SK-N-SH (cell line): ENCODE results near the gene CDK14. TPM values are rescaled to one million over a fixed set of nuclear protein-coding genes. Genes with fewer than 3 reads are reported as not detected.

Experiments
- CTCF ChIA-PET: fragments of 300-600, 350-600 bp; formaldehyde crosslinking; extraction: SDS; loops from one replicate; lab custom pipeline; 2021; lab: Yijun Ruan, JAX
- POLR2A ChIA-PET: fragments of 350-600 bp; sonication (Branson Sonifier 250); formaldehyde crosslinking; extraction: SDS; loops from one replicate; lab custom pipeline; 2020; ENCODE audit warnings: antibody characterized with exemption, inconsistent platforms; lab: Yijun Ruan, JAX
- DNase-seq: peaks from one replicate; pipeline ENCODE4 v3.0.0; 2012
- H2AFZ ChIP-seq: fragments of 200-600 bp; sonication (generic); 2 replicates; pipeline ENCODE4 v1.8.1; 2016; ENCODE audit warnings: antibody characterized with exemption, mild to moderate bottlenecking, low read depth
- H3F3A ChIP-seq: fragments of 200-600 bp; sonication (generic); replicated peaks from 2 replicates; pipeline ENCODE3; 2016; ENCODE audit warnings: antibody characterized with exemption, mild to moderate bottlenecking; ENCODE audit not compliant: insufficient read depth
- H3K27ac ChIP-seq, 2 experiments: fragments of 200-500 bp in 1 of 2; fragments of 200-600 bp in 1 of 2; sonication (Bioruptor generic) in 1 of 2; sonication (generic), shearing (Covaris generic) in 1 of 2; 2 replicates each; pipeline versions ENCODE4 v1.5.1 to v1.6.1; 2014 to 2016; ENCODE audit warnings: low read depth in 2 of 2, inconsistent platforms in 1 of 2, low read length in 1 of 2, mild to moderate bottlenecking in 1 of 2, mixed read lengths in 1 of 2
- H3K27me3 ChIP-seq: fragments of 200-600 bp; sonication (generic), shearing (Covaris generic); 2 replicates; pipeline ENCODE4 v1.6.1; 2016; ENCODE audit warnings: mixed run types; ENCODE audit not compliant: insufficient read depth
- H3K36me3 ChIP-seq, 2 experiments: fragments of 200-500 bp in 1 of 2; fragments of 200-600 bp in 1 of 2; sonication (Bioruptor generic) in 1 of 2; sonication (generic) in 1 of 2; replicated peaks in 1 of 2; 2 replicates each; pipeline versions ENCODE3 to v1.5.1; 2014 to 2016; ENCODE audit warnings: low read length in 1 of 2, mild to moderate bottlenecking in 1 of 2; ENCODE audit not compliant: insufficient read depth in 2 of 2, control insufficient read depth in 1 of 2
- H3K4me1 ChIP-seq, 2 experiments: fragments of 200-500 bp in 1 of 2; fragments of 200-600 bp in 1 of 2; sonication (Bioruptor generic) in 1 of 2; sonication (generic), shearing (Covaris generic) in 1 of 2; 2 replicates each; pipeline versions ENCODE4 v1.5.1 to v1.6.1; 2014 to 2016; ENCODE audit warnings: low read depth in 1 of 2, low read length in 1 of 2, mixed run types in 1 of 2; ENCODE audit not compliant: insufficient read depth in 2 of 2, control insufficient read depth in 1 of 2
- H3K4me2 ChIP-seq: fragments of 200-600 bp; sonication (generic), shearing (Covaris generic); 2 replicates; pipeline ENCODE4 v1.6.1; 2017; ENCODE audit warnings: mixed run types
- H3K4me3 ChIP-seq, 2 experiments: fragments of 200-500 bp in 1 of 2; fragments of 200-600 bp in 1 of 2; sonication (Bioruptor generic) in 1 of 2; sonication (generic), shearing (Covaris generic) in 1 of 2; 2 replicates each; pipeline versions ENCODE4 v1.5.1 to v1.8.1; 2014 to 2016; ENCODE audit warnings: low read depth in 2 of 2, inconsistent platforms in 1 of 2, low read length in 1 of 2, mild to moderate bottlenecking in 1 of 2, mixed read lengths in 1 of 2, moderate library complexity in 1 of 2
- H3K79me2 ChIP-seq: fragments of 200-600 bp; sonication (generic); 2 replicates; pipeline ENCODE4 v1.8.1; 2017; ENCODE audit warnings: mild to moderate bottlenecking; ENCODE audit not compliant: insufficient read depth
- H3K9ac ChIP-seq: fragments of 200-600 bp; sonication (generic); 2 replicates; pipeline ENCODE4 v1.6.1; 2017; ENCODE audit warnings: mixed run types
- H3K9me2 ChIP-seq: fragments of 200-600 bp; sonication (generic); 2 replicates; pipeline ENCODE4 v1.6.1; 2017; ENCODE audit warnings: mixed run types
- H3K9me3 ChIP-seq: fragments of 200-600 bp; sonication (generic); 2 replicates; pipeline ENCODE4 v1.6.1; 2017; ENCODE audit warnings: mixed run types, mild to moderate bottlenecking, moderate library complexity
- H4K20me1 ChIP-seq: fragments of 200-600 bp; sonication (generic); 2 replicates; pipeline ENCODE4 v1.6.1; 2017; ENCODE audit warnings: mild to moderate bottlenecking, mixed run types; ENCODE audit not compliant: insufficient read depth
- ELF1 ChIP-seq: IDR thresholded peaks from 2 replicates; pipeline ENCODE4 v1.4.0; 2012
- EZH2phosphoT487 ChIP-seq: fragments of 200-600 bp; sonication (generic); IDR thresholded peaks from 2 replicates; pipeline ENCODE4 v1.6.1; 2017; ENCODE audit warnings: low read depth, mixed run types, mild to moderate bottlenecking, antibody characterized with exemption, moderate library complexity, borderline replicate concordance
- FOSL2 ChIP-seq: IDR thresholded peaks from 2 replicates; pipeline ENCODE4 v1.4.0; 2012; ENCODE audit warnings: low read depth, mild to moderate bottlenecking, moderate library complexity, borderline replicate concordance
- FOXJ3 ChIP-seq: sonication (generic); formaldehyde crosslinking; IDR thresholded peaks from 2 replicates; pipeline ENCODE4 v1.5.1; 2020; ENCODE audit warnings: mild to moderate bottlenecking, missing genetic modification reagents
- MEF2A ChIP-seq: IDR thresholded peaks from 2 replicates; pipeline ENCODE4 v1.4.0; 2012; ENCODE audit warnings: low read depth, borderline replicate concordance
- NFIC ChIP-seq: IDR thresholded peaks from 2 replicates; pipeline ENCODE4 v1.4.0; 2012; ENCODE audit warnings: borderline replicate concordance
- NRF1 ChIP-seq: IDR thresholded peaks from 2 replicates; pipeline ENCODE4 v1.6.1; 2012; ENCODE audit warnings: low read depth, mild to moderate bottlenecking, low read length
- PBX3 ChIP-seq: IDR thresholded peaks from 2 replicates; pipeline ENCODE4; 2012
- POLR2AphosphoS5 ChIP-seq: IDR thresholded peaks from 2 replicates; pipeline ENCODE4 v1.6.1; 2012; ENCODE audit warnings: low read depth, low read length
- RAD21 ChIP-seq: IDR thresholded peaks from 2 replicates; pipeline ENCODE4 v1.6.1; 2012; ENCODE audit warnings: mild to moderate bottlenecking, low read length
- RXRA ChIP-seq: IDR thresholded peaks from 2 replicates; pipeline ENCODE4 v1.4.0; 2012; ENCODE audit warnings: low read depth, mild to moderate bottlenecking, borderline replicate concordance
- SIN3A ChIP-seq: IDR thresholded peaks from 2 replicates; pipeline ENCODE4 v1.6.1; 2012; ENCODE audit warnings: low read depth, mild to moderate bottlenecking, low read length, moderate library complexity, borderline replicate concordance
- SMC3 ChIP-seq: IDR thresholded peaks from 2 replicates; pipeline ENCODE4 v1.6.1; 2012; ENCODE audit warnings: low read depth, low read length, improper control_type of control experiment
- TCF12 ChIP-seq: IDR thresholded peaks from 2 replicates; pipeline ENCODE4 v1.4.0; 2012
- TEAD4 ChIP-seq: IDR thresholded peaks from 2 replicates; pipeline ENCODE4 v1.4.0; 2012; ENCODE audit warnings: mild to moderate bottlenecking, borderline replicate concordance; ENCODE audit not compliant: insufficient read depth
- ZBTB33 ChIP-seq: IDR thresholded peaks from 2 replicates; pipeline ENCODE4 v1.4.0; 2012; ENCODE audit warnings: low read depth, borderline replicate concordance
- WGBS: methylation state at CpG from one replicate; pipeline ENCODE4 v1.1.6; 2017; ENCODE audit warnings: low lambda C conversion rate; 5-methylcytosine and 5-hydroxymethylcytosine counted together
- polyA plus RNA-seq, 3 experiments: library from polyadenylated mRNA; depleted of rRNA; stranded (reverse); fragments of >200 nt; gene quantifications; 2 replicates each; pipeline ENCODE4 v1.2.3, GENCODE V29; 2012

Gene CDK14
- polyA plus RNA-seq, 1 of the 3 experiments (the other 2 are of a cell fraction), result 13.9 TPM

- WGBS, result 77% methylated on average over 1 of the region's 1 CpG
- H3F3A ChIP-seq, result peaks cover 3% of the 10 kb centered on the region
- no peak for DNase-seq
- peaks cover 0 to 13% of the 10 kb centered on the region in 2 experiments; a peak in 3 of 4 replicates for H3K4me1 ChIP-seq
- H3K79me2 ChIP-seq, result no peaks in the 10 kb centered on the region
- H3K27ac ChIP-seq, result no peak overlapping the region
- H2AFZ ChIP-seq, result no peak overlapping the region
- TF ChIP-seq ELF1, result no peak
- no peaks in the 10 kb centered on the region for H3K9me3 ChIP-seq
- H3K9me2 ChIP-seq, result no peaks in the 10 kb centered on the region
- H3K4me2 ChIP-seq, result no peak overlapping the region
- CTCF ChIA-PET, result interaction anchor here (0.7 to 1.5 kb wide), 3 partner anchors 211 to 472 kb away, joined by 3 to 4 read pairs (median 3); no protein-coding TSS in a partner anchor
- no peak overlapping the region for H3K9ac ChIP-seq
- no peak overlapping the region for H3K4me3 ChIP-seq
- POLR2A ChIA-PET, result no interaction called here
- no peaks in the 10 kb centered on the region for H3K27me3 ChIP-seq
- H4K20me1 ChIP-seq, result no peaks in the 10 kb centered on the region
- peaks cover 4 to 46% of the 10 kb centered on the region in 2 experiments for H3K36me3 ChIP-seq
These were observed 392.4 kb downstream of the CDK14 start for GRCh38 chr7:90988516-90988915.

GRCh38 chr7:90988996-90989765 is 393.1 kb downstream of the CDK14 start:
- H3F3A ChIP-seq, result peaks cover 3% of the 10 kb centered on the region
- no peak overlapping the region for H2AFZ ChIP-seq
- H3K9ac ChIP-seq, result no peak overlapping the region
- H3K79me2 ChIP-seq, result no peaks in the 10 kb centered on the region
- no peaks in the 10 kb centered on the region for H3K9me2 ChIP-seq
- no peak for DNase-seq
- no peaks in the 10 kb centered on the region for H4K20me1 ChIP-seq
- no peak overlapping the region for H3K4me3 ChIP-seq
- no peak for TF ChIP-seq RXRA
- no peak for TF ChIP-seq FOSL2
- TF ChIP-seq NFIC, result no peak
- TF ChIP-seq EZH2phosphoT487, result no peak
- no peak for TF ChIP-seq SIN3A
- TF ChIP-seq POLR2AphosphoS5, result no peak
- no peak for TF ChIP-seq NRF1
- ChIA-PET POLR2A (no interaction called here), CTCF (interaction anchor here (0.7 to 1.5 kb wide), 4 partner anchors 12 to 897 kb away, joined by 3 to 4 read pairs (median 4); no protein-coding TSS in a partner anchor)
- peaks cover 3 to 39% of the 10 kb centered on the region in 2 experiments for H3K36me3 ChIP-seq
- H3K4me1 ChIP-seq, result peaks cover 0 to 13% of the 10 kb centered on the region in 2 experiments; a peak in 3 of 4 replicates
- no peaks in the 10 kb centered on the region for H3K9me3 ChIP-seq
- no peaks in the 10 kb centered on the region for H3K27me3 ChIP-seq
- H3K27ac ChIP-seq, result no peak overlapping the region
- WGBS, result 80% methylated on average over 5 of the region's 5 CpGs
- no peak overlapping the region for H3K4me2 ChIP-seq

GRCh38 chr7:90994121-90994520 is 398.0 kb downstream of the CDK14 start:
- no peaks in the 10 kb centered on the region for H4K20me1 ChIP-seq
- no peaks in the 10 kb centered on the region for H3K9me2 ChIP-seq
- ChIA-PET CTCF (interaction anchor here (0.6 to 1.0 kb wide), 3 partner anchors 8 to 40 kb away, joined by 3 read pairs; no protein-coding TSS in a partner anchor), POLR2A (no interaction called here)
- TF ChIP-seq TEAD4, result no peak
- TF ChIP-seq ZBTB33, result no peak
- TF ChIP-seq PBX3, result no peak
- no peak for TF ChIP-seq TCF12
- TF ChIP-seq SMC3, result no peak
- TF ChIP-seq MEF2A, result no peak
- no peak for TF ChIP-seq NFIC
- no peak for TF ChIP-seq FOSL2
- TF ChIP-seq FOXJ3 (CRISPR knock-in tag), result no peak
- TF ChIP-seq ELF1, result no peak
- no peak for TF ChIP-seq RAD21
- no peak for TF ChIP-seq EZH2phosphoT487
- H3K4me1 ChIP-seq, result no peaks in the 10 kb centered on the region
- no peak overlapping the region for H3K27ac ChIP-seq
- H3K4me2 ChIP-seq, result no peak overlapping the region
- no peaks in the 10 kb centered on the region for H3K79me2 ChIP-seq
- no peak for DNase-seq
- H3K27me3 ChIP-seq, result no peaks in the 10 kb centered on the region
- H2AFZ ChIP-seq, result no peak overlapping the region
- no peaks in the 10 kb centered on the region for H3K9me3 ChIP-seq
- no peaks in the 10 kb centered on the region for H3F3A ChIP-seq
- H3K4me3 ChIP-seq, result no peak overlapping the region
- H3K36me3 ChIP-seq, result peaks cover 0 to 16% of the 10 kb centered on the region in 2 experiments
- no peak overlapping the region for H3K9ac ChIP-seq
- WGBS, result 83% methylated on average over 2 of the region's 2 CpGs
